GM12878 (cell line): ENCODE results near the gene IQCC. TPM values are rescaled to one million over a fixed set of nuclear protein-coding genes. Genes with fewer than 3 reads are reported as not detected.

ENCODE experiments used
- CEBPB ChIP-seq, 2 experiments: fragments of 150-350 bp in 1 of 2; IDR thresholded peaks; 2 replicates each; pipeline ENCODE4 v1.6.1; 2012 to 2014; ENCODE audit warnings: low read depth in 2 of 2, low read length in 2 of 2, borderline replicate concordance in 1 of 2, inconsistent platforms in 1 of 2
- CREM ChIP-seq: IDR thresholded peaks from 2 replicates; pipeline ENCODE4 v1.6.1; 2014; ENCODE audit warnings: antibody characterized with exemption, low read depth
- EED ChIP-seq: sonication (generic); IDR thresholded peaks from 2 replicates; pipeline ENCODE4 v1.6.1; 2016; ENCODE audit warnings: antibody characterized with exemption, low read depth
- ETV6 ChIP-seq, 2 experiments: fragments of 450-650 bp in 1 of 2; IDR thresholded peaks in 1 of 2; conservative IDR thresholded peaks in 1 of 2; 2 replicates each; pipeline ENCODE4 v1.6.1; 2014; ENCODE audit warnings: antibody characterized with exemption in 1 of 2, borderline replicate concordance in 1 of 2, low read depth in 1 of 2, mild to moderate bottlenecking in 1 of 2, moderate library complexity in 1 of 2
- IKZF1 ChIP-seq: fragments of 450-650 bp; conservative IDR thresholded peaks from 2 replicates; pipeline ENCODE4 v1.6.1; 2017; ENCODE audit warnings: antibody characterized with exemption, mild to moderate bottlenecking
- MTA2 ChIP-seq: fragments of 450-650 bp; IDR thresholded peaks from 2 replicates; pipeline ENCODE4 v1.6.1; 2016; ENCODE audit warnings: low read depth, mild to moderate bottlenecking, moderate library complexity
- NKRF ChIP-seq: fragments of 450-650 bp; conservative IDR thresholded peaks from 2 replicates; pipeline ENCODE4 v1.6.1; 2017; ENCODE audit warnings: mild to moderate bottlenecking, moderate library complexity
- NR2F1 ChIP-seq: fragments of 450-650 bp; conservative IDR thresholded peaks from 2 replicates; pipeline ENCODE4 v1.6.1; 2017; ENCODE audit warnings: mild to moderate bottlenecking
- NRF1 ChIP-seq: conservative IDR thresholded peaks from 2 replicates; pipeline ENCODE4 v1.6.1; 2011; ENCODE audit warnings: mild to moderate bottlenecking, low read depth, low read length, improper control_type of control experiment
- PKNOX1 ChIP-seq: fragments of 450-650 bp; IDR thresholded peaks from 2 replicates; pipeline ENCODE4 v1.6.1; 2016; ENCODE audit warnings: mild to moderate bottlenecking
- POLR2AphosphoS5 ChIP-seq: IDR thresholded peaks from 2 replicates; pipeline ENCODE4 v1.6.1; 2011; ENCODE audit warnings: mild to moderate bottlenecking, low read length, inconsistent platforms
- POU2F2 ChIP-seq: IDR thresholded peaks from 3 replicates; pipeline ENCODE4 v1.6.1; 2011; ENCODE audit warnings: low read depth, mild to moderate bottlenecking, low read length, borderline replicate concordance
- SIX5 ChIP-seq: IDR thresholded peaks from 2 replicates; pipeline ENCODE4 v1.6.1; 2011; ENCODE audit warnings: mild to moderate bottlenecking, low read depth, low read length, moderate library complexity; ENCODE audit not compliant: severe bottlenecking
- SMAD1 ChIP-seq: fragments of 450-650 bp; IDR thresholded peaks from 2 replicates; pipeline ENCODE4 v1.6.1; 2018; ENCODE audit warnings: mild to moderate bottlenecking, low read depth; ENCODE audit not compliant: partially characterized antibody
- SPI1 ChIP-seq: IDR thresholded peaks from 2 replicates; pipeline ENCODE4 v1.6.1; 2011; ENCODE audit warnings: low read depth, mild to moderate bottlenecking, low read length, moderate library complexity, borderline replicate concordance; ENCODE audit not compliant: insufficient read depth
- STAT1 ChIP-seq: fragments of 450-650 bp; conservative IDR thresholded peaks from 2 replicates; pipeline ENCODE4 v1.6.1; 2014; ENCODE audit warnings: antibody characterized with exemption, mild to moderate bottlenecking
- USF1 ChIP-seq: IDR thresholded peaks from 2 replicates; pipeline ENCODE4 v1.6.1; 2011; ENCODE audit warnings: borderline replicate concordance, low read depth, mild to moderate bottlenecking, moderate library complexity, mixed read lengths, low read length; ENCODE audit not compliant: insufficient read depth; ENCODE audit errors: extremely low read length
- ZNF217 ChIP-seq: fragments of 450-650 bp; IDR thresholded peaks from 2 replicates; pipeline ENCODE4 v1.6.1; 2017; ENCODE audit warnings: antibody characterized with exemption, mild to moderate bottlenecking
- polyA plus RNA-seq, 11 experiments: library from polyadenylated mRNA; depleted of rRNA in 4 of 11; unstranded in 6 of 11; stranded (reverse) in 5 of 11; fragments of >200 nt; fragmentation: Nextera tagmentation in 4 of 11; fragmentation: Illumina TruSeq in 1 of 11; extraction: Ambion mirVana in 4 of 11; extraction: Trizol in 1 of 11; gene quantifications; 1 replicate in 1 of 11; 2 replicates in 10 of 11; pipeline versions ENCODE4 v1.2.1 to v1.2.3, GENCODE V29; 2011 to 2016; ENCODE audit warnings: inconsistent platforms in 2 of 11, missing spikeins in 2 of 11, low read depth in 1 of 11
- total RNA-seq, 4 experiments: library from RNA; depleted of rRNA in 3 of 4; stranded (reverse); fragments of >200 nt in 3 of 4; fragmentation: Illumina TruSeq in 1 of 4; extraction: Trizol in 1 of 4; gene quantifications; 2 replicates each; pipeline versions ENCODE4 v1.2.1 to v1.2.3, GENCODE V29; 2013 to 2021
- TF ChIP-seq, protein P1 (sequence below): fragments of 450-650 bp; IDR thresholded peaks from 2 replicates; pipeline ENCODE4 v1.6.1; 2018; ENCODE audit warnings: borderline replicate concordance, mild to moderate bottlenecking; ENCODE audit not compliant: partially characterized antibody
- TF ChIP-seq, protein P2 (sequence below): fragments of 450-650 bp; IDR thresholded peaks from 2 replicates; pipeline ENCODE4 v1.6.1; 2017; ENCODE audit warnings: low read depth, mild to moderate bottlenecking, moderate library complexity

Gene IQCC
- total and polyA plus RNA-seq, 10 of the 15 experiments (the other 5 are each of a cell fraction or from before 2014, with no cell fraction given) = 2.1 to 6.8 (median 4.9) TPM

DNA sequence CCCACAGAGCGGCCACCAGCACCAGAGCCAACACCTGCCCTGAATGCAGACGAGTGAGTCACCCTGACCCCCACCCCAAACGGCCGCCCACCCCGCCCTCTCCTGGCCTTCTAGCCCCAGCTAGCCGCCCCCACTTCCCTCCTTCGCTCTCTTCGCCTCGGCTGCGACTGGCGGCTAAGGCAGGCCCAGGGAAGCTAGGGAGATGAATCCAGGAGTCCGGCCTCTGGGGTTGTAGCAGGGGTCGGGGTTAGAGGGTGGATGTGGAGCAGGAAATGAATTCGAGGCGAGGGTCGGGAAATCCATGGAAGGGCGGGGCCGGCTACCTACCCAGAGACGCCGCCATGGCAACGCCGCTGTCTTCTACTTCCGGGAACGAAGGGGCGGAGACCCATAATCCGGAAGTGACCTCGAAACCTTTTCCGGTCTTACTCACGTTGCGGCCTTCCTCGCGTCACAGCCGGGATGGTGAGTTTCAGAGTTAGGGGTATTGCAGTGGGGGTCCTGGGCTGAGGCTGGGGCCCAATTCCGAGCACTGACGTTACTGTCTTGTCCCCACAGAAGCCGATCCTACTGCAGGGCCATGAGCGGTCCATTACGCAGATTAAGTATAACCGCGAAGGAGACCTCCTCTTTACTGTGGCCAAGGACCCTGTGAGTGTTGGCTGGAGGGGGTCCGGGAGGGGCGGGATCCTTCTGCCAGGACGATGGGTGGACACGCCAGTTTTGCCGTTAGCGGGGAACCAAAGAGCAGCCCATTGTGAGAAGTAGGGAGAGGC lies 16.7 kb downstream of the IQCC start, which contains the start of the genes EIF3I and TMEM234 (continued):
- TF ChIP-seq, protein P1, sequence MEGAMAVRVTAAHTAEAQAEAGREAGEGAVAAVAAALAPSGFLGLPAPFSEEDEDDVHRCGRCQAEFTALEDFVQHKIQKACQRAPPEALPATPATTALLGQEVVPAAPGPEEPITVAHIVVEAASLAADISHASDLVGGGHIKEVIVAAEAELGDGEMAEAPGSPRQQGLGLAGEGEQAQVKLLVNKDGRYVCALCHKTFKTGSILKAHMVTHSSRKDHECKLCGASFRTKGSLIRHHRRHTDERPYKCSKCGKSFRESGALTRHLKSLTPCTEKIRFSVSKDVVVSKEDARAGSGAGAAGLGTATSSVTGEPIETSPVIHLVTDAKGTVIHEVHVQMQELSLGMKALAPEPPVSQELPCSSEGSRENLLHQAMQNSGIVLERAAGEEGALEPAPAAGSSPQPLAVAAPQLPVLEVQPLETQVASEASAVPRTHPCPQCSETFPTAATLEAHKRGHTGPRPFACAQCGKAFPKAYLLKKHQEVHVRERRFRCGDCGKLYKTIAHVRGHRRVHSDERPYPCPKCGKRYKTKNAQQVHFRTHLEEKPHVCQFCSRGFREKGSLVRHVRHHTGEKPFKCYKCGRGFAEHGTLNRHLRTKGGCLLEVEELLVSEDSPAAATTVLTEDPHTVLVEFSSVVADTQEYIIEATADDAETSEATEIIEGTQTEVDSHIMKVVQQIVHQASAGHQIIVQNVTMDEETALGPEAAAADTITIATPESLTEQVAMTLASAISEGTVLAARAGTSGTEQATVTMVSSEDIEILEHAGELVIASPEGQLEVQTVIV = peak; percentile 61
- TF ChIP-seq, protein P2, sequence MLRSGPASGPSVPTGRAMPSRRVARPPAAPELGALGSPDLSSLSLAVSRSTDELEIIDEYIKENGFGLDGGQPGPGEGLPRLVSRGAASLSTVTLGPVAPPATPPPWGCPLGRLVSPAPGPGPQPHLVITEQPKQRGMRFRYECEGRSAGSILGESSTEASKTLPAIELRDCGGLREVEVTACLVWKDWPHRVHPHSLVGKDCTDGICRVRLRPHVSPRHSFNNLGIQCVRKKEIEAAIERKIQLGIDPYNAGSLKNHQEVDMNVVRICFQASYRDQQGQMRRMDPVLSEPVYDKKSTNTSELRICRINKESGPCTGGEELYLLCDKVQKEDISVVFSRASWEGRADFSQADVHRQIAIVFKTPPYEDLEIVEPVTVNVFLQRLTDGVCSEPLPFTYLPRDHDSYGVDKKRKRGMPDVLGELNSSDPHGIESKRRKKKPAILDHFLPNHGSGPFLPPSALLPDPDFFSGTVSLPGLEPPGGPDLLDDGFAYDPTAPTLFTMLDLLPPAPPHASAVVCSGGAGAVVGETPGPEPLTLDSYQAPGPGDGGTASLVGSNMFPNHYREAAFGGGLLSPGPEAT = peak; percentile 71
- TF ChIP-seq USF1 (no peak), STAT1 (0 out of 2 replicates have a peak, but pooled peaks have one; percentile 66), CEBPB (IDR thresholded peaks at IDR 0.05; ENCODE audit: borderline replicate concordance in 1 of 2, low read depth in 2 of 2, low read length in 2 of 2) (no peak), EED (no peak), NRF1 (no peak), NR2F1 (peak; percentile 53; the same call in 1 of the 2 replicates), MTA2 (peak; percentile 63), ETV6 (conservative IDR thresholded peaks at IDR 0.05 in 1 of 2, IDR thresholded peaks at IDR 0.05 in 1 of 2; ENCODE audit: borderline replicate concordance in 1 of 2, low read depth in 1 of 2) (peak in 1 of 2 experiments; percentile 84; a peak in 2 of 4 replicates), PKNOX1 (peak; percentile 36; the same call in 1 of the 2 replicates), IKZF1 (peak; percentile 43), SPI1 (0 out of 2 replicates have a peak, but pooled peaks have one; percentile 25), NKRF (peak; percentile 88), CREM (peak; percentile 84), SIX5 (peak; percentile 20), POLR2AphosphoS5 (peak; percentile 93), POU2F2 (peak; percentile 40; the same call in 1 of the 3 replicates), ZNF217 (no peak), SMAD1 (peak; percentile 57)
